ENCODE results near the gene SYT6. TPM values are rescaled to one million over a fixed set of nuclear protein-coding genes. Genes with fewer than 3 reads are reported as not detected.

SYT6 gene
- total RNA-seq, 1 donor from 2014 or later, result not detected

GRCh38 chr1:114122941-114123618, 30.6 kb downstream of the SYT6 start:
- peaks cover 9% of the 10 kb centered on the region for H3K4me1 Mint-ChIP-seq (ENCODE audit: unreplicated experiment)
- no peaks in the 10 kb centered on the region for H3K9me3 Mint-ChIP-seq (ENCODE audit: unreplicated experiment)
- no peak for TF ChIP-seq CTCF (IDR thresholded peaks at IDR 0.05)
- no peak for DNase-seq (ENCODE audit: extremely low spot score, unreplicated experiment)
- H3K27me3 Mint-ChIP-seq (ENCODE audit: unreplicated experiment), result peaks cover 3% of the 10 kb centered on the region
- H3K27ac Mint-ChIP-seq (ENCODE audit: unreplicated experiment), result no peak overlapping the region
- no peak overlapping the region for H3K4me3 Mint-ChIP-seq (ENCODE audit: unreplicated experiment)
- no peaks in the 10 kb centered on the region for H3K36me3 Mint-ChIP-seq (ENCODE audit: unreplicated experiment)

GRCh38 chr1:114118351-114118990, 35.2 kb downstream of the SYT6 start:
- H3K27me3 Mint-ChIP-seq (ENCODE audit: unreplicated experiment), result peaks cover 5% of the 10 kb centered on the region
- no peak for DNase-seq (ENCODE audit: extremely low spot score, unreplicated experiment)
- TF ChIP-seq CTCF (IDR thresholded peaks at IDR 0.05), result no peak
- H3K9me3 Mint-ChIP-seq (ENCODE audit: unreplicated experiment), result no peaks in the 10 kb centered on the region
- peaks cover 13% of the 10 kb centered on the region for H3K4me1 Mint-ChIP-seq (ENCODE audit: unreplicated experiment)
- H3K27ac Mint-ChIP-seq (ENCODE audit: unreplicated experiment), result no peak overlapping the region
- no peak overlapping the region for H3K4me3 Mint-ChIP-seq (ENCODE audit: unreplicated experiment)
- H3K36me3 Mint-ChIP-seq (ENCODE audit: unreplicated experiment), result no peaks in the 10 kb centered on the region

GRCh38 chr1:114117654-114118053, 36.0 kb downstream of the SYT6 start:
- no peak for DNase-seq (ENCODE audit: extremely low spot score, unreplicated experiment)
- no peaks in the 10 kb centered on the region for H3K36me3 Mint-ChIP-seq (ENCODE audit: unreplicated experiment)
- H3K9me3 Mint-ChIP-seq (ENCODE audit: unreplicated experiment), result no peaks in the 10 kb centered on the region
- H3K4me3 Mint-ChIP-seq (ENCODE audit: unreplicated experiment), result no peak overlapping the region
- H3K27me3 Mint-ChIP-seq (ENCODE audit: unreplicated experiment), result peaks cover 5% of the 10 kb centered on the region
- peaks cover 10% of the 10 kb centered on the region for H3K4me1 Mint-ChIP-seq (ENCODE audit: unreplicated experiment)
- H3K27ac Mint-ChIP-seq (ENCODE audit: unreplicated experiment), result no peak overlapping the region
- TF ChIP-seq CTCF (IDR thresholded peaks at IDR 0.05), result no peak

GRCh38 chr1:114116086-114116485, 37.6 kb downstream of the SYT6 start:
- peaks cover 20% of the 10 kb centered on the region for H3K4me1 Mint-ChIP-seq (ENCODE audit: unreplicated experiment)
- H3K27me3 Mint-ChIP-seq (ENCODE audit: unreplicated experiment), result peaks cover 7% of the 10 kb centered on the region
- no peak for TF ChIP-seq CTCF (IDR thresholded peaks at IDR 0.05)
- no peak for DNase-seq (ENCODE audit: extremely low spot score, unreplicated experiment)
- H3K9me3 Mint-ChIP-seq (ENCODE audit: unreplicated experiment), result no peaks in the 10 kb centered on the region
- H3K27ac Mint-ChIP-seq (ENCODE audit: unreplicated experiment), result no peak overlapping the region
- no peak overlapping the region for H3K4me3 Mint-ChIP-seq (ENCODE audit: unreplicated experiment)
- H3K36me3 Mint-ChIP-seq (ENCODE audit: unreplicated experiment), result no peaks in the 10 kb centered on the region

Measured in osteocyte (in vitro differentiated cells).